Naive thymus-derived CD4-positive, alpha-beta T cell (primary cell): ENCODE data around the gene OR51E2. TPM values are rescaled to one million over a fixed set of nuclear protein-coding genes. Genes with fewer than 3 reads are reported as not detected.
"Not testable (repeated sequence)": the region's sequence is repeated elsewhere in the genome, so short reads cannot be mapped to it uniquely, and the experiment has no call there.

ENCODE experiments used
- ATAC-seq: fragments of 150-1000 bp; cut with Tn5 transposase; 2 replicates; pipeline ENCODE4 v1.10.0; 2021; ENCODE audit warnings: mild to moderate bottlenecking, moderate library complexity
- CTCF ChIA-PET: fragments of 350-600 bp; sonication (Branson Sonifier 250); formaldehyde crosslinking; loops from one replicate; lab custom pipeline; 2021; ENCODE audit warnings: antibody characterized with exemption; lab: Charles Lee
- POLR2A ChIA-PET: fragments of 350-600 bp; sonication (Branson Sonifier 250); formaldehyde crosslinking; loops from one replicate; lab custom pipeline; 2021; ENCODE audit warnings: antibody characterized with exemption, inconsistent platforms; lab: Charles Lee
- DNase-seq, 9 donors: peaks; one replicate each; pipeline versions ENCODE4 v3.0.0 to v3.0.0-alpha.2; 2020 to 2022; ENCODE audit warnings: mixed read lengths in 1 of 9
- H3K27ac ChIP-seq: one replicate; pipeline ENCODE4 v1.7.0; 2013; ENCODE audit warnings: mild to moderate bottlenecking, low read depth, low read length, moderate library complexity
- H3K27me3 ChIP-seq, 2 donors: one replicate each; pipeline ENCODE4 v1.7.0; 2013; ENCODE audit warnings: low read length in 2 of 2, mild to moderate bottlenecking in 2 of 2, moderate library complexity in 2 of 2; ENCODE audit not compliant: control insufficient read depth in 2 of 2, insufficient read depth in 2 of 2
- H3K36me3 ChIP-seq, 3 experiments: 1 replicate in 2 of 3; 2 replicates in 1 of 3; pipeline ENCODE4 v1.7.0; 2013; ENCODE audit warnings: low read length in 3 of 3, mild to moderate bottlenecking in 3 of 3, moderate library complexity in 1 of 3; ENCODE audit not compliant: insufficient read depth in 3 of 3, control insufficient read depth in 2 of 3
- H3K4me1 ChIP-seq, 2 donors: one replicate each; pipeline ENCODE4 v1.7.0; 2013; ENCODE audit warnings: low read length in 2 of 2, mild to moderate bottlenecking in 2 of 2, moderate library complexity in 1 of 2; ENCODE audit not compliant: control insufficient read depth in 2 of 2, insufficient read depth in 2 of 2
- H3K4me3 ChIP-seq: 2 replicates; pipeline ENCODE4 v1.7.0; 2013; ENCODE audit warnings: mild to moderate bottlenecking, low read length
- H3K9me3 ChIP-seq, 3 experiments: 1 replicate in 2 of 3; 2 replicates in 1 of 3; pipeline ENCODE4 v1.7.0; 2013; ENCODE audit warnings: low read length in 3 of 3; ENCODE audit not compliant: control insufficient read depth in 2 of 3
- H3K27ac Mint-ChIP-seq, 9 donors: one replicate each; pipeline ENCODE4 v1.8.0; 2020 to 2022; ENCODE audit warnings: mixed read lengths in 9 of 9, mild to moderate bottlenecking in 8 of 9, moderate library complexity in 5 of 9, inconsistent platforms in 2 of 9
- H3K27me3 Mint-ChIP-seq, 5 donors: one replicate each; pipeline ENCODE4 v1.8.0; 2021 to 2022; ENCODE audit warnings: mixed read lengths in 5 of 5, mild to moderate bottlenecking in 1 of 5
- H3K36me3 Mint-ChIP-seq, 5 donors: one replicate each; pipeline ENCODE4 v1.8.0; 2020 to 2022; ENCODE audit warnings: mixed read lengths in 5 of 5, mild to moderate bottlenecking in 3 of 5, inconsistent platforms in 1 of 5
- H3K4me1 Mint-ChIP-seq, 7 donors: one replicate each; pipeline ENCODE4 v1.8.0; 2020 to 2022; ENCODE audit warnings: mixed read lengths in 7 of 7, mild to moderate bottlenecking in 3 of 7, inconsistent platforms in 1 of 7
- H3K4me3 Mint-ChIP-seq, 10 donors: one replicate each; pipeline ENCODE4 v1.8.0; 2020 to 2022; ENCODE audit warnings: mild to moderate bottlenecking in 10 of 10, mixed read lengths in 10 of 10, moderate library complexity in 6 of 10, inconsistent platforms in 2 of 10
- H3K9me3 Mint-ChIP-seq, 11 donors: one replicate each; pipeline ENCODE4 v1.8.0; 2020 to 2022; ENCODE audit warnings: mixed read lengths in 11 of 11, mild to moderate bottlenecking in 4 of 11, inconsistent platforms in 1 of 11, moderate library complexity in 1 of 11
- intact Hi-C, 2 donors: fragments of 100-400 bp; cut with micrococcal nuclease; formaldehyde crosslinking; loops; one replicate each; pipeline ENCODE4 v1.15.1; 2023
- polyA plus RNA-seq, 2 donors: library from polyadenylated mRNA; unstranded; fragments of 300-500 nt; fragmentation: Illumina TruSeq; gene quantifications; one replicate each; pipeline ENCODE4 v1.2.3, GENCODE V29; 2021
- total RNA-seq, 6 experiments: library from RNA in 5 of 6; stranded (reverse) in 5 of 6; gene quantifications; 1 replicate in 5 of 6; 2 replicates in 1 of 6; pipeline ENCODE4 v1.2.3 and lab custom pipeline; 2021 to 2026

OR51E2 gene
- not detected for total RNA-seq
- not detected for polyA plus RNA-seq
- not detected for total RNA-seq (lab: John Stamatoyannopoulos, UW)

DNA sequence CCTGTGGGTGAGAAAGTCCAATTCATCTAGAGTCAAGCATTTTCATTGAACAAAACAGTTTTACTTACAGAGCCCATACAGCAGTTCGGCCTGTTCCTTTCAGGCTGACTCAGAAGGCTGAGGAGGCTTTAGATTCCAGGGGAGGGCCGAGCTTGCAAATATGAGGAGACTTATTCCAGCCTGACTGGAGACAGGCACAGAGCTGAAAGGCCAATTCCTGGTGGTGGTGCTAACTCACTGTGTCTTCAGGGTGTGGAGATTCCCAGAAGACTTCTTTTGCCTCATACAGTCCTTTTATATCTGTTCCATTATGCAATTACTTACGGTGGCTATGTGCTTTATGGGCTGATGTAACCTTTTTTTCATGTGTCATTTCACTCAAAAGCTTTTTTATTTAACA, at the start of gene OR51E2:
OR51E2 (minus strand) TSS at position 269 of the 400 bp plus-strand sequence. CDS start 15,142 bp downstream, outside the sequence.
- H3K4me3 ChIP-seq = no peak within 1 kb of the TSS
- Mint-ChIP-seq H3K27ac (no peak within 1 kb of the TSS), H3K9me3 (no peaks in the 10 kb centered on the region), H3K4me3 (no peak within 1 kb of the TSS), H3K27me3 (peaks cover 4 to 17% (median 11%) of the 10 kb centered on the region in 5 donors), H3K36me3 (no peaks in the 10 kb centered on the region), H3K4me1 (peaks cover 0 to 4% (median 0%) of the 10 kb centered on the region in 7 donors)
- no peak for DNase-seq
- POLR2A ChIA-PET = no interaction called here
- ATAC-seq = no peak
- CTCF ChIA-PET = no interaction called here
- H3K36me3 ChIP-seq = no peaks in the 10 kb centered on the region
- no peaks in the 10 kb centered on the region for H3K4me1 ChIP-seq
- H3K27me3 ChIP-seq = peaks cover 0 to 4% of the 10 kb centered on the region in 2 donors
- intact Hi-C loops = no loop called here
- H3K9me3 ChIP-seq = no peaks in the 10 kb centered on the region
- H3K27ac ChIP-seq = no peak within 1 kb of the TSS

GRCh38 chr11:4740735-4741134, 43.1 kb upstream of the OR51E2 start:
- CTCF ChIA-PET = no interaction called here
- Histone ChIP-seq H3K27ac (no peak overlapping the region), H3K4me1 (no peaks in the 10 kb centered on the region), H3K36me3 (no peaks in the 10 kb centered on the region), H3K27me3 (no peaks in the 10 kb centered on the region), H3K4me3 (no peak overlapping the region), H3K9me3 (no peaks in the 10 kb centered on the region)
- ATAC-seq (no peak), DNase-seq (no peak)
- H3K4me3 Mint-ChIP-seq = no peak overlapping the region
- peaks cover 0 to 58% (median 18%) of the 10 kb centered on the region in 5 donors for H3K27me3 Mint-ChIP-seq
- H3K27ac Mint-ChIP-seq = no peak overlapping the region
- intact Hi-C loops = no loop called here
- no peaks in the 10 kb centered on the region for H3K36me3 Mint-ChIP-seq
- peaks cover 0 to 4% (median 0%) of the 10 kb centered on the region in 11 donors for H3K9me3 Mint-ChIP-seq
- no peaks in the 10 kb centered on the region for H3K4me1 Mint-ChIP-seq
- POLR2A ChIA-PET = no interaction called here

GRCh38 chr11:4727171-4727570, 29.5 kb upstream of the OR51E2 start:
- intact Hi-C loops = no loop called here
- Mint-ChIP-seq H3K9me3 (no peaks in the 10 kb centered on the region), H3K36me3 (no peaks in the 10 kb centered on the region), H3K27me3 (peaks cover 0 to 6% (median 0%) of the 10 kb centered on the region in 5 donors), H3K4me3 (no peak overlapping the region), H3K4me1 (no peaks in the 10 kb centered on the region), H3K27ac (no peak overlapping the region)
- ChIA-PET CTCF (no interaction called here), POLR2A (no interaction called here)
- Histone ChIP-seq H3K4me3 (no peak overlapping the region), H3K27ac (no peak overlapping the region), H3K27me3 (no peaks in the 10 kb centered on the region), H3K9me3 (no peaks in the 10 kb centered on the region), H3K36me3 (no peaks in the 10 kb centered on the region), H3K4me1 (no peaks in the 10 kb centered on the region)
- no peak for ATAC-seq
- DNase-seq = no peak

GRCh38 chr11:4722616-4723534, 25.2 kb upstream of the OR51E2 start:
- H3K27me3 ChIP-seq, H3K4me1 Mint-ChIP-seq, H3K36me3 ChIP-seq, H3K4me3 ChIP-seq, POLR2A ChIA-PET, H3K9me3 ChIP-seq, H3K4me3 Mint-ChIP-seq, H3K4me1 ChIP-seq, H3K36me3 Mint-ChIP-seq, H3K27ac ChIP-seq, ATAC-seq, H3K9me3 Mint-ChIP-seq, DNase-seq, CTCF ChIA-PET, intact Hi-C loops, H3K27ac Mint-ChIP-seq: not testable (repeated sequence)
- peaks cover 0 to 16% (median 13%) of the 10 kb centered on the region in 5 donors for H3K27me3 Mint-ChIP-seq

- H3K27me3 ChIP-seq = no peaks in the 10 kb centered on the region
- Mint-ChIP-seq H3K4me3 (no peak overlapping the region), H3K36me3 (no peaks in the 10 kb centered on the region), H3K9me3 (peaks cover 0 to 2% (median 0%) of the 10 kb centered on the region in 11 donors), H3K27me3 (peaks cover 12 to 44% (median 34%) of the 10 kb centered on the region in 5 donors), H3K27ac (no peak overlapping the region), H3K4me1 (no peaks in the 10 kb centered on the region)
- ChIA-PET CTCF (no interaction called here), POLR2A (no interaction called here)
- DNase-seq (no peak), ATAC-seq (no peak)
- H3K27ac ChIP-seq = no peak overlapping the region
- H3K9me3 ChIP-seq = no peaks in the 10 kb centered on the region
- no peaks in the 10 kb centered on the region for H3K36me3 ChIP-seq
- intact Hi-C loops = no loop called here
- no peak overlapping the region for H3K4me3 ChIP-seq
- no peaks in the 10 kb centered on the region for H3K4me1 ChIP-seq
Measured at GRCh38 chr11:4714300-4714699, 16.6 kb upstream of the OR51E2 start.

- no peaks in the 10 kb centered on the region for H3K4me1 Mint-ChIP-seq
- H3K27me3 ChIP-seq = no peaks in the 10 kb centered on the region
- intact Hi-C loops = no loop called here
- ATAC-seq (no peak), DNase-seq (no peak)
- no peaks in the 10 kb centered on the region for H3K4me1 ChIP-seq
- H3K36me3 Mint-ChIP-seq = no peaks in the 10 kb centered on the region
- peaks cover 0 to 1% (median 0%) of the 10 kb centered on the region in 11 donors for H3K9me3 Mint-ChIP-seq
- peaks cover 15 to 36% (median 30%) of the 10 kb centered on the region in 5 donors for H3K27me3 Mint-ChIP-seq
- H3K27ac ChIP-seq = no peak overlapping the region
- ChIA-PET CTCF (no interaction called here), POLR2A (no interaction called here)
- no peaks in the 10 kb centered on the region for H3K36me3 ChIP-seq
- no peak overlapping the region for H3K27ac Mint-ChIP-seq
- H3K4me3 ChIP-seq = no peak overlapping the region
- no peaks in the 10 kb centered on the region for H3K9me3 ChIP-seq
- H3K4me3 Mint-ChIP-seq = no peak overlapping the region
Measured at GRCh38 chr11:4713241-4713640, 15.6 kb upstream of the OR51E2 start.
